GM19328 (cell line): Measurements from ENCODE around the gene ANGEL2.

ENCODE experiments used
- ATAC-seq: cut with Tn5 transposase; IDR thresholded peaks from one replicate; pipeline ENCODE4 v1.9.1; 2021; ENCODE audit warnings: mild to moderate bottlenecking, moderate library complexity; ENCODE audit not compliant: unreplicated experiment

The ANGEL2 gene

DNA sequence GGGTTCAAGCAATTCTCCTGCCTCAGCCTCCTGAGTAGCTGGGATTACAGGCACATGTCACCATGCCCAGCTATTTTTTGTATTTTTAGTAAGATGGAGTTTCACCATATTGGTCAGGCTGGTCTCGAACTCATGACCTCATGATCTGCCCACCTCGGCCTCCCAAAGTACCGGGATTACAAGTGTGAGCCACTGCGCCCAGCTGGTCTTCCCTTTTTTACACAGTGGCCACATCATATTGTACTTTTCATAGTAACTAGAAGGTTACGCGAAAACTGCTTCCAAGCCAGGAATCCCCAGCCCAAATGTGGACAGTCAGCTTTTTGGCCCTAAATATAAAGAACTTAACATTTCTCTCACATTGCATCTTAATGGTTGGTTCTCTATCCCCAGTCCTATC lies 61.2 kb downstream of the ANGEL2 start:
- no peak for ATAC-seq

- ATAC-seq: no peak
These were observed 62.3 kb downstream of the ANGEL2 start for GRCh38 chr1:212953321-212953720.

GRCh38 chr1:212952641-212952976 lies 63.1 kb downstream of the ANGEL2 start:
- no peak for ATAC-seq

DNA sequence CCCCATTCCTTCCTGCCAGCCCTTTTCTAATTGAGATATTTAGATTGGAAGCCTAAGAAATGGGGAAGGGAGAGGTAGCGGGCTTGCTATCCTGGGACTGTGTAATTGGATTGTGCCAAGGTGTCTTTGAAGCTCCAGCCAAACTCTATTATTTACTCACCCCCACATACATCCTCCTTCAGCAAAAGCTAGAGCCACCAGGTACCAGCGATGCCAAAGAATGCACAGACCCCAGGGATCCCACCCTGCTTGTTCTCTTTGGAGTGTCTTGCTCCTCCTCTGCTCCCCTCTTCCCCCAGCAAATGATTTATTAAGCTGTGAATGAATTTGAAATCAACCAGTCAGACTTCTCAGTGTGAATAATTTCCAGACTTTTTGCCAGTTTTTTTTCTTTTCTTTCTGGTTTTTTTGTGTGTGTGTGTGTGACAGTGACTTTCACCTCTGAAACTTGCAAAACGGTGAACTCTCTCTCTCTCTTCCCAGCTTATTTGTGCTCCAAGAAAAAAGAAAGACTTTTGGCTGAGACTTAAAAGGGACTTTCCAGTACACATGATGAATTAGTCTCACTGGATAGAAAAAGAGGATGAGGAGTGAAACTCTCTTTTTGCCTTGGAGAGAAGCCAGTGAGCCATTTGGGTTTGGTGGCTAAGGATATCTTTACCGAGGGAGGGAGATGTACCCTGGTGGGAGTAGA lies 63.6 kb downstream of the ANGEL2 start:
- no peak for ATAC-seq

DNA sequence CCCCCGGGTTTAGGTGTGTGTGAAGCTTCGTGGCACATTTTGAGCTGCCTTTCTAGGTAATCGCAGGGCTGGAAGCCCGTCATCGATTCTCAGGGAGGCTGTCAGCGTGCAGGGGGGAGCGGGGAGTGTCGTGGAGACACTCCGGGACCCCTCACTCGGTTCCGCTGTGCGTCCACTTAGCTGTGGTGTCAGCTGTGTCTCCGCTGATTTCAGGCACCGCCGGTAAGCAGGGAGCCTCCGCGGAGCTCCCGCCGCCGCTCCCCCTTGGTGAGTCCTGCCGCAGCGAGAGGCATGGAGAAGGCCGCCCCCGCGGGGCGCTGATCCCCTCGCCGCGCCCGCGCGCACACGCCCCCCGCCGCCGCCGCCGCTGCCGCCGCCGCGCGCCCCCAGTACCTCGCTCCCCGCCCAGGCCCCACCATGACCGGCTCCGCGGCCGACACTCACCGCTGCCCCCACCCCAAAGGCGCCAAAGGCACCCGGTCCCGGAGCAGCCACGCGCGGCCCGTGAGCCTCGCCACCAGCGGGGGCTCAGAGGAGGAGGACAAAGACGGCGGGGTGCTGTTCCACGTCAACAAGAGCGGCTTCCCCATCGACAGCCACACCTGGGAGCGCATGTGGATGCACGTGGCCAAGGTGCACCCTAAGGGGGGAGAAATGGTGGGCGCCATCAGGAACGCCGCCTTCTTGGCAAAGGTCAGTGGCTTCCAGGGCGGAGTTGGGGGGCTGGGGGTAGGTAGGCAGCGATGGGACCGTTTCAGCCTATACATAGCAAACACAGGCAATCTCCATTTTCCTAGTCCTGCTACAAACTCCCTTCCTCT lies 64.3 kb downstream of the ANGEL2 start:
- no peak for ATAC-seq

DNA sequence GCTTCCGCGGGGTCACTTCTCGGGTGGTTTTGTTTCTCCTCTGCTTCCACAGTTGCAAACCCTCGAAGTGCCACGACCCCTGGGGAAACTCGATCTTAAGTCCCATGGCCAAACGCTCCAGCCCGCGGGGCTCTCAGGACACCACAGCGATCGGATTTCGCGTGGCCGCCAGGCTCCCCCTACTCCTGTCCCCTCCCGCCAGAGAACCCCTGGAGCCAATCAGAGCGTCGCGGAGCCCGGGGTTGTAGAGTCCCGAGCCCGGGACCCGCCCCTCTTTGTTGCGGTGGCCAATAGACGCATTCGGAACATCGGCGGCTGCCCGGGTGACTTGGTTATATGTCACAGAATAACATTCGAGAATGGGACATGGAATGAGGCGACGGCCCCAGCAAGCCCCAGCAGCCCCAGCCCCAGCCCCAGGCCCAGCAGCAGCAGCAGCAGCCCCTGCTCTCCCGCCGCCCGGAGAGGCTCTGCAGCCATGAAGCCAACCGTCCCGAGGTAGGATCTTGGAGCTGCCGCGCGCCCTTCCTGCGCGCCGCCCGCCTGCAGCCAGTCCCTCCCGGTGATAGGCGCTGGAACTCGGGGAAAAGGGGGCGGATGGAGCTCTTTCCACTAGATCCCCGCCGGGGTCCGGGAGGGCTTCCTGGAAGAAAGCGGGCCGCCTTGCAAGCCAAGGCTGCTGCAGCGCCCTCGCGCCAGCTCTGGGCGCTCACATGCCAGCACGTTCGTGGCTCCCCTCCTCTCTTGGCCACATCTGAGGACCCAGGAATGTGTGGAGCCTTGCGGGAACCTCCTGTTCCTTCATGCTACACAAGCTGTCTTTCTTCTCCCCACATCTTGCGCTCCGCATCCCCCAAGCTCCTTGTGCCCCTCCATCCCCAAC lies 65.2 kb downstream of the ANGEL2 start, which contains the start of gene VASH2:
VASH2 (plus strand) TSS at position 299 of the 883 bp plus-strand sequence. CDS start 1,002 bp downstream, outside the sequence.
- ATAC-seq: peak; percentile 93

DNA sequence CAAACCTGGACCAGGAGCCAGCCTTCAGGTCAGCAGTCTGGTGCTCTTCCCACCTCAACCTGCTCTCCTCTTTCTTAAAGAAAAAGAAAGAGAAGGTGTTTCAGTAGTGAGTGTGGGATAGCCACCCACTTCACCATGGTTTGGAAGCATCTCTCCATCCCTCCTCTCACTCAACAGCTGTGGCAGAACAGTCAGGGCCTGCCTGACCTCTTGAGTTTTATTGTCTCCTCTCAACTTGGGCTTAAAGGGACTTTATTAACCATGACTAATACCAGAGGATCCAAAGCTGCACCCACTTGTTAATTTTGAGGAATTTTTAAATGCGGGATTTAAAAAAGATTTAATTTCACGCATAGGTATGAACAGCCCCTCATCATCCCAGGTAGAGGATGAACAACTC lies 65.9 kb downstream of the ANGEL2 start:
- no peak for ATAC-seq

GRCh38 chr1:212946872-212947271 lies 68.8 kb downstream of the ANGEL2 start:
- ATAC-seq: no peak

GRCh38 chr1:212945463-212946160 lies 70.1 kb downstream of the ANGEL2 start:
- ATAC-seq: no peak

DNA sequence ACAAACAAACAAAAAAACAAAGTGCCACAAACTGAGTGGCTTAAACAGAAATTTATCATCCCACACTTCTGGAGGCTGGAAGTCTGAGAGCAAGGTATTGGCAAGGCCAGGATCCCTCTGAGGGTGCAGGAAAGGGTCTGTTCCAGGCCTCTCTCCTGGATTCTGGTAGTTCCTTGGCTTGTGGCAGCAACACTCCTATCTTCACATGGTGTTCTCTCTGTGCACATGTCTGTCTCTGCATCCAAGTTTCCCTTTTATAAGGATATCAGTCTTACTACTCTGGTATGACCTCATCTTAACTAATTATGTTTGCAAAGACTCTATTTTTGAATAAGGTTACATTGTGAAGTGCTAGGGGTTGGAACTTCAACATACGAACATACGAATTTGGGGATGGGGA lies 70.6 kb downstream of the ANGEL2 start:
- ATAC-seq: no peak

DNA sequence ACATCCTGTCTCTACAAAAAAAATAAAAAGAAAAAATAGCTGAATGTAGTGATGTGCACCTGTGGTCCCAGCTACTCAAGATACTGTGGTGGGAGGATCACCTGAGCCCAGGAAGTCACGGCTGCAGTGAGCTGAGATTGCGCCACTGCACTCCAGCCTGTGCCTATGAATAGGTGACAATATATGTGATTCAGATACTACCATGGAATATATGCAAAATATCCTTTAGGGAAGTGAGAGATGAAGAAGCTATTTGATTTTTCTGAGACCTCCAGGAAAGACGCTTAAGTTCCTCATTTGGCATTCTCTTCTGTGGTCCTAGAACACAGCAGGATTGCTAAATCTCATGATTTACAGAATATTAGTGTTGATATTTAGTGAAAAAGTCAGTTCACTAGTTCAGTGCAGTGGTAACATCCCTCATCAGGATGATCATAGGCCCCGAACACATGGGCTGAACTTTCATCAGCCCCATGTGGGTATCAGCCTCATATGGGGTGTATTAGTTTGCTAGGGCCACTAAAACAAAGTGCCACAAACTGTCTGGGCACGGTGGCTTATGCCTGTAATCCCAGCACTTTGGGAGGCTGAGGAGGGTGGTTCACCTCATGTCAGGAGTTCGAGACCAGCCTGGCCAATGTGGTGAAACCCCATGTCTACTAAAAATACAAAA lies 71.3 kb downstream of the ANGEL2 start:
- peak; percentile 48 for ATAC-seq

- no peak for ATAC-seq
These were observed 72.3 kb downstream of the ANGEL2 start for GRCh38 chr1:212943393-212943710.

GRCh38 chr1:212942679-212943392 lies 72.8 kb downstream of the ANGEL2 start:
- no peak for ATAC-seq
